NCI-H1930 (cell line): ENCODE data around the gene PLEK2.
"Not testable (repeated sequence)": the region's sequence is repeated elsewhere in the genome, so short reads cannot be mapped to it uniquely, and the experiment has no call there.

Source experiments
- DNase-seq, 2 experiments: peaks; one replicate each; lab custom pipeline; 2025; lab: John Stamatoyannopoulos, UW

PLEK2 gene, protein sequence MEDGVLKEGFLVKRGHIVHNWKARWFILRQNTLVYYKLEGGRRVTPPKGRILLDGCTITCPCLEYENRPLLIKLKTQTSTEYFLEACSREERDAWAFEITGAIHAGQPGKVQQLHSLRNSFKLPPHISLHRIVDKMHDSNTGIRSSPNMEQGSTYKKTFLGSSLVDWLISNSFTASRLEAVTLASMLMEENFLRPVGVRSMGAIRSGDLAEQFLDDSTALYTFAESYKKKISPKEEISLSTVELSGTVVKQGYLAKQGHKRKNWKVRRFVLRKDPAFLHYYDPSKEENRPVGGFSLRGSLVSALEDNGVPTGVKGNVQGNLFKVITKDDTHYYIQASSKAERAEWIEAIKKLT

GRCh38 chr14:67411820-67412421 is at the start of gene PLEK2:
Gene PLEK2, minus strand, starts transcription at chr14:67412165. Its CDS starts 106 bp downstream, at chr14:67412059.
- DNase-seq = no peak

GRCh38 chr14:67461341-67461985 is 49.5 kb upstream of the PLEK2 start:
- DNase-seq = no peak

GRCh38 chr14:67459336-67459735 is 47.4 kb upstream of the PLEK2 start:
- no peak for DNase-seq

DNA sequence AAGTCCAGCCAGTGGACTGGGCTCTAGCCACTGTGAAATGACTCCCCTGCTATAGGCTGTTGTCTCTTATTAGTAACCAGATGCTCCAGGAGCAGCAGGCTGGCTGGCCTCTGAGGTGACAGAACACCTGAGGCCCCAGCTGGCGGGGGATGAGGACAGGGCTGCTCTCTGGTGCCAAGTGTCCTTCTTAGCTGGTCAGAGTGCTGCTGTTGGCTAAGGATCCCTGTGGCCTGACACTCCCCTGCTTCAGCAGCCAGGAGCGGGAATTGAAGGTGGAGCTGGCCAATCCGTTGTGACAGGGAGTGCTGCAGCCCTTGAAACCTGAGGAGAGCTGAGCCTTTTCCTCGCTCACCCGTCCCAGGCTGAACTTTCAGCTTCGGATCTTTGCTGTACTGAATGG is 45.8 kb upstream of the PLEK2 start:
- DNase-seq = no peak

GRCh38 chr14:67456732-67457131 is 44.8 kb upstream of the PLEK2 start:
- DNase-seq = no peak

GRCh38 chr14:67453575-67454300 is 41.8 kb upstream of the PLEK2 start:
- DNase-seq = no peak

GRCh38 chr14:67451667-67452066 is 39.7 kb upstream of the PLEK2 start:
- not testable (repeated sequence) for DNase-seq

- DNase-seq = no peak
Measured at GRCh38 chr14:67449096-67449495, 37.1 kb upstream of the PLEK2 start.

DNA sequence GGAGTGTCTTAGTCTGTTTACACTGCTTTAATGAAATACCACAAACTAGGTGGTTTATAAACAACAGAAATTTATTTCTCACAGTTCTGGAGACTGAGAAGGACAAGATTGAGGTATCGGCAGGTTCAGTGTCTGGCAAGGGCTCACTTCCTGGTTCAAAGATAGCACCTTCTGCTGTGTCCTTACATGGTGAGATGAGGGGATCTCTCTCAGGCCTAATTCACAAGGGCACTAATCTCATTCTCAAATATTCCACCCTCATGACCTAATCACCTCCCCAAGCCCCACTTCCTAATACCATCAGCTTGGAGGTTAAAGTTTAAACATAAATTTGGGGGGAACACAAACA is 35.0 kb upstream of the PLEK2 start:
- DNase-seq = no peak

- DNase-seq = no peak
Measured at GRCh38 chr14:67446371-67447032, 34.5 kb upstream of the PLEK2 start.

DNA sequence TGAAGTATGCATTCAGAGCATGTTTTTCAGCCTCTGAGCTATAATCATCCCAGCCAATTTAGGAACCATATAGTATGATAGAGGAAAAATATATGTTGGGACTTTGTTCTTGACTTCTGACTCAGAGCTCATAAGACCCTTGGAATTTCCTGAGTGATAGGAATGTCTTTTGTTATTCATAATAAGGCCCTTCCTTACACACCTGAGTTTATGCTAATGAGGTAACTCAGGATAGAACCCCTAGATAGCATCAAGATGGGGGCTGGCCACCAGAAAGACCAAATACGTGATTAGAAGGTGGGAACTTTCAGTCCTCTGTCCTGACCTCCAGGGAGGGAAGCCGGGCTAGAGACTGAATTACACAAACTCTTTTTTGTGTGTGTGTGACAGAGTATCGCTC is 32.4 kb upstream of the PLEK2 start:
- no peak for DNase-seq

DNA sequence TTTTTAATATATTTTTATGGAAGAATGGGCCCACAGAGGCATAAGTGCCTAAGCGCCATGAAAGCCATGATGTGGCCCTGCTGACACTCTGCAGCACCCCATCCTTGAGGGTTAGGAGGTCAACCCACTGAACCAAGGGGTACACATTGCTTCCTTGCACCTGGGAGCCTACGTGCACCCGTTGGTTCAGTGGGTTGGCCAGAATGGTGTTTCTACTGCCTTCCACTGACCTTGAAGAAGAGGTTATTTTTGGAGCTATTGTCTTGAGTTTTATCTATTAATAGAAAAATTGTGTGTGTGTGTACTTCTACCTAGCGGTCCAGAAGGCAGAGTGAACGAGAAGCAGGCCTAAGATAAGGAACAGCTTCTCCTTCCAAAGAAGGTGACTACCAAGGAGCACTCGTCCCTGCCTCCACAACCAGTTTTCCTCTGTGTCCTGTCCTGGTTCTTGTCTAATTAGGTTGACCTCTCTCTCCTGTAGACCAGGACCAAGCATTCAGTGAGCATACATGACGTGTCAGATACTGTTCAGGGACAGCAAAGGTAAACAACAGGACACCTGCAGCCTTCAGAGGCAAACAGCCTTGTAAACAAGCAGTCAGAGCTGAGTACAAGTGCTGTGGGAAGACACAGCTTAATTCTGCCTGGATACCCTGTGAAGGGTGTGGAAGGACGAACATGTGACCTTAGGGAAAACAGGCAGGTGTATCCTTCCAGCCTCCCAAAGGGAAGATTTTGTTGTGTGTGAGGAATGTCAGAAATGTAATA is 30.4 kb upstream of the PLEK2 start:
- DNase-seq = no peak

- DNase-seq = no peak
Measured at GRCh38 chr14:67441672-67442071, 29.7 kb upstream of the PLEK2 start.

GRCh38 chr14:67441256-67441655 is 29.3 kb upstream of the PLEK2 start:
- DNase-seq = no peak

DNA sequence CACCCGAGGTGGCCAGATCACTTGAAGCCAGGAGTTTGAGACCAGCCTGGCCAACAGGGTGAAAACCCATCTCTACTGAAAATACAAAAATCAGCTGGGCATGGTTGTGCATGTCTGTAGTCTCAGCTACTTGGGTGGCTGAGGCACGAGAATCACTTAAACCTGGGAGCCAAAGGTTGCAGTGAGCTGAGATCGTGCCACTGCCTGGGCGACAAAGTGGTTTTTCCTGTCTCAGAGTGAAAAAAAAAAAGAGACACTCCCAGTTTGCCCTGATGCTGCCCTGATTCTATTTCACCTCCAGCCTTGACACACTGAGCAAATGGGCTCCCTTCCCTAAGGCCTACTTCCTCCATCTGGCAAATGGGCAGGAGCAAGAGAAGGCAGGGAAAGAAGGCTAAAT is 28.5 kb upstream of the PLEK2 start:
- DNase-seq = no peak

GRCh38 chr14:67438969-67439368 is 27.0 kb upstream of the PLEK2 start:
- no peak for DNase-seq

DNA sequence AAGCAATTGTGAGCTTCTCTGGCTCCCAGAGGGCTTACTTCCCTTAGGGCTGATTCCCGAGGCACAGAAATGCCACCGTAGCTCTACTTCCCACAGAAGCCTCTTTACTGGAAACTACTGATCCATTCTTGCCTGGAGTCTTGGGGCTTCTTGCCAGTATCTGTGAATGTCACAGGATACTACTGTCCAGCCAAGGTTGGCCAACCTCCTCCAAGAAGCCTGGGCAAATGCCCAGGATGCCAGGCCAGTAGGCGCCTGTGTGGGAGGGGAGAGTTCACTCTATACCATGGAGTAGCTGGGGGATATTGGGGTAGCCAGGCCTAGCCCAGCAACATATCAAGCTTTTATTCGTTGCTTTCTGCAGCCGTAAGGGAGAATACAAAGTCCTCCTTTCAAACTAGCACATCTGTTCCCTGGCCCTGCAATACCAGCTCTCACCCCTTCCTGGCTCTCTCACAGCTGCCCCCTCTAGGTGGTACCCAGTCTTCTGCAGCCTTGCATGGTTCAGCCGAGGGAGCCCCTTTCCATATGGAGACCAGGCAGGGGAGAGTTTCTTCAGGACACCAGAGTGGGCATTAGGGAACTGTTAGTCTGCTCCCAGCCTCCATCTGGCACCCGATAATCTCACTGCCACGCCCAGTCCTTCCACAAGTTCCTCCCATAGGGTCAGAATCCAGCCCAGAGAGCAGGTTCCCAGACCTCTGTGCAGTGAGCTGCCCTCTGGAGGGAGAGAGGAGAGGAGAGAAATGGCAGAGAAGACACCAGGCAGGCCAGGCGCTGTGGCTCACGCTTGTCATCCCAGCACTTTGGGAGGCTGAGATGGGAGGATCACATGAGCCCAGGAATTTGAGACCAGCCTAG is 24.3 kb upstream of the PLEK2 start:
- no peak for DNase-seq

DNA sequence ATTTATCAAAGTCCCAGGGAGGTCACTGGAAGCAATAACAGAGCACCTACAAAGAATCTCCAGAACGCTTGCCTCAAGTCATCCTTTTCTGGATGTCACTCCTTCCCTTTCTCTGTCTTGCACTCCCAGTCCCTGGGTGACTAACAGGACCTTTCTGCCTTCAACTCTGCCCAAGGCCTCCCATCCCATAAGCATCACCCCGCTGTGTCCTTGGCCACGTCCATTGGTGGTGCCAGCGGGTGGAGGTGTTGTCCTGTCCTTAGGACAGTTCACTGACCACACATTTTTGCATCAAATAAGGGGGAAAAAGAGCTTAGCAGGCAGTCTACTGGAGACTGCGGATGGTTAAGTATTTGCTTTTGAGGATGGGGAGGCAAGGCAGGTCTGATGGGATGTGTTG is 23.6 kb upstream of the PLEK2 start:
- DNase-seq = no peak

GRCh38 chr14:67432050-67432564 is 20.1 kb upstream of the PLEK2 start:
- no peak for DNase-seq

- no peak for DNase-seq
Measured at GRCh38 chr14:67429510-67430205, 17.7 kb upstream of the PLEK2 start.
